ENCODE results near the gene TWIST2. TPM values are rescaled to one million over a fixed set of nuclear protein-coding genes. Genes with fewer than 3 reads are reported as not detected.

Gene TWIST2
- total RNA-seq, 4 donors from 2014 or later = 37.4 to 51.6 (median 47.4) TPM

DNA sequence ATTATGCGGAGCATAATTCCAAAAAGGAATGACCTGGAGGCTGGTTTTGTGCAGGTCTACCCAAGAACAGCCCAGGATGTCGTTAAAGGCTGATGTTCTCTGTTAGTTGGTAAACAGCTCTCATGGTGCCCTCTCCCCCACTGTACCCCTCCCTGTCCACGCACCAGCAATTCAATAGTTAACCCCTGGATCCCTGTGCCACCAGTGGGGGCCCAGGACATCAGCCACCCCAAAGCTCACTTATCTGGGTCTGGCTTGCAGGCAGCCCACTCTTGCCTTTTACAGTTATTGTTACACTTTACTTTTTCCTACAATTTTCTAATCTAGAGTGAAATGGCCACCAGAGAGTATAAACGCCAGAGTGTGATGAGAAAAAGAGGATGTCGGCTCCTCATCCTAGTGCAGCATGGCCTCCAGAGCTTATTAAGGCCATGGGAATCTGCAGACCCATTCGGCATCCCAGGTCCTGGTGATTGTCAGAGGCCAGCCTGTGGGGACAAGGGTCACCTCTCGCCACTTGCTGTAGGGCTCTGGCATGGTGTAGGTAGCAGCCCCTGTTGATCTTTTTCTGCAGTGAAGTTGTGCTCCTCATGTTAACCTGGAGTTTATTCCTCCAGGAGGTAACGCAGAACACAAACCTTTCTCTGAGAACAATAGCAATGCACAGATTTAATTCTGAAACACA, 30.3 kb downstream of the TWIST2 start:
- no peak for TF ChIP-seq POLR2AphosphoS5 (IDR thresholded peaks at IDR 0.05)
- Histone ChIP-seq H3K36me3 (no peaks in the 10 kb centered on the region), H3K9me3 (no peaks in the 10 kb centered on the region), H3K27ac (replicated peaks in 1 of 4) (no peak overlapping the region), H3K4me1 (peaks cover 0 to 31% (median 25%) of the 10 kb centered on the region in 4 donors), H3K4me3 (no peak overlapping the region), H3K27me3 (no peaks in the 10 kb centered on the region)
- DNase-seq (ENCODE audit: extremely low spot score) = no peak
- WGBS = 96% methylated on average over 8 of the region's 8 CpGs
- intact Hi-C loops (cut with DNase I) = no loop called here

DNA sequence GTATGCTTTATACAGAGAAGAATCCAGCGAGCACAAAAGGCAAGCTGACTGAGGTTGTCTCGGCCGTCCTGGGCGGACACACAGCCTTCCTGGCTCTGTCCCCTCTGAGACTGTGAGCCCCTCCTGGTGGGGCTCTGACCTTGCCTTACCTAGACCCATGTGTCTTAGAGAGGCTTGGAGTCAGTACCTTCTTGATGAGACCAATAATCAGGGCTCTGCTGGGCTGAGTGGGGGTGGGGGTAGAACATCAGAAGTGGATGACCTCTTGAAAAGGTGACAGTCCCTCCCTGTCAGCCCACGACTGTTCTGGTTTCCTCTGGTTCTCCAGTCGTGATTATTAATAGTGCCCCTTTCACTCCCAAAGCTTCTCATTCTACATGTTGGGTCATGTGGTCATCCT, 31.2 kb downstream of the TWIST2 start:
- intact Hi-C loops (cut with DNase I) = no loop called here
- H3K36me3 ChIP-seq = no peaks in the 10 kb centered on the region
- no peak overlapping the region for H3K27ac ChIP-seq (replicated peaks in 1 of 4)
- H3K4me1 ChIP-seq = peaks cover 0 to 37% (median 25%) of the 10 kb centered on the region in 4 donors
- TF ChIP-seq, protein P1, sequence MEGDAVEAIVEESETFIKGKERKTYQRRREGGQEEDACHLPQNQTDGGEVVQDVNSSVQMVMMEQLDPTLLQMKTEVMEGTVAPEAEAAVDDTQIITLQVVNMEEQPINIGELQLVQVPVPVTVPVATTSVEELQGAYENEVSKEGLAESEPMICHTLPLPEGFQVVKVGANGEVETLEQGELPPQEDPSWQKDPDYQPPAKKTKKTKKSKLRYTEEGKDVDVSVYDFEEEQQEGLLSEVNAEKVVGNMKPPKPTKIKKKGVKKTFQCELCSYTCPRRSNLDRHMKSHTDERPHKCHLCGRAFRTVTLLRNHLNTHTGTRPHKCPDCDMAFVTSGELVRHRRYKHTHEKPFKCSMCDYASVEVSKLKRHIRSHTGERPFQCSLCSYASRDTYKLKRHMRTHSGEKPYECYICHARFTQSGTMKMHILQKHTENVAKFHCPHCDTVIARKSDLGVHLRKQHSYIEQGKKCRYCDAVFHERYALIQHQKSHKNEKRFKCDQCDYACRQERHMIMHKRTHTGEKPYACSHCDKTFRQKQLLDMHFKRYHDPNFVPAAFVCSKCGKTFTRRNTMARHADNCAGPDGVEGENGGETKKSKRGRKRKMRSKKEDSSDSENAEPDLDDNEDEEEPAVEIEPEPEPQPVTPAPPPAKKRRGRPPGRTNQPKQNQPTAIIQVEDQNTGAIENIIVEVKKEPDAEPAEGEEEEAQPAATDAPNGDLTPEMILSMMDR (IDR thresholded peaks at IDR 0.05) = no peak
- TF ChIP-seq POLR2AphosphoS5 (IDR thresholded peaks at IDR 0.05) = no peak
- TF ChIP-seq EP300 (IDR thresholded peaks at IDR 0.05) = no peak
- TF ChIP-seq POLR2A (IDR thresholded peaks at IDR 0.05; ENCODE audit: low read depth) = no peak
- no peak overlapping the region for H3K4me3 ChIP-seq
- no peaks in the 10 kb centered on the region for H3K27me3 ChIP-seq
- DNase-seq (ENCODE audit: extremely low spot score) = no peak
- H3K9me3 ChIP-seq = no peaks in the 10 kb centered on the region
- WGBS = 63% methylated on average over 3 of the region's 6 CpGs

DNA sequence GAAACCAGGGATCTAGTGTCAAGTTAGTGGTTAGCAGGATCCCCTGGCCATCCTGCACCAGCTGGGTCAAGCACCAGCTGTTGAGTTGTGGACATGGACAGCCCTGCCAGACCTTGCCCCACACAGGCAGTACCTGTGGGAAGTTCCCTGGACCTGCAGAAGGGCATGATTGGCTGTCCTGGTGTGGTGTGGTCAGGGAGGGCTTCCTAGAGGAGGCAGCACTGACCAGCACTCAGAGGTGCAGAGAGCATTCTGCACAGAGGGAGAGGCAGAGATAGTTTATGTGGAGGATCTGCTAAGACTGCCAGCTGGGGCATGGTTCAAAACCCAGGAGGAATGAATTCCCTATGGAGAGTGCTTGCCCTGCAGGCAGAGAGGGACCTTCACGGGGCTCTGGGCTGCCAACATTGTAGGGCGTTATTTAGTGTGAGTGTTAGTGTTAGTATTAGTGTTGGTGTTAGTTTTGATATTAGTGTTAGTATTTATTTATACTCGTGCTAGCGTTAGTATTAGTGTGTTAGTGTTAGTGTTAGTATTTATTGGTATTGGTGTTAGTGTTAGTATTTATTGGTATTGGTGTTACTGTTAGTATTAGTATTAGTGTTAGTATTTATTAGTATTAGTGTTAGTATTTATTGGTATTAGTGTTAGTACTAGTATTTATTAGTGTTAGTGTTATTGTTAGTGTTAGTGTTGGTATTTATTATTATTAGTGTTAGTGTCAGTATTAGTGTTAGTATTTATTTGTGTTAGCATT, 31.9 kb downstream of the TWIST2 start:
- Histone ChIP-seq H3K27me3 (no peaks in the 10 kb centered on the region), H3K27ac (replicated peaks in 1 of 4) (no peak overlapping the region), H3K9me3 (no peaks in the 10 kb centered on the region), H3K36me3 (no peaks in the 10 kb centered on the region), H3K4me3 (no peak overlapping the region), H3K4me1 (peaks cover 0 to 44% (median 23%) of the 10 kb centered on the region in 4 donors)
- no peak for DNase-seq (ENCODE audit: extremely low spot score)
- TF ChIP-seq, protein P1 (IDR thresholded peaks at IDR 0.05) = no peak
- TF ChIP-seq POLR2AphosphoS5 (IDR thresholded peaks at IDR 0.05) (no peak), EP300 (IDR thresholded peaks at IDR 0.05) (no peak), POLR2A (IDR thresholded peaks at IDR 0.05; ENCODE audit: low read depth) (no peak)
- intact Hi-C loops (cut with DNase I) = no loop called here
- WGBS = 92% methylated on average over 4 of the region's 4 CpGs

DNA sequence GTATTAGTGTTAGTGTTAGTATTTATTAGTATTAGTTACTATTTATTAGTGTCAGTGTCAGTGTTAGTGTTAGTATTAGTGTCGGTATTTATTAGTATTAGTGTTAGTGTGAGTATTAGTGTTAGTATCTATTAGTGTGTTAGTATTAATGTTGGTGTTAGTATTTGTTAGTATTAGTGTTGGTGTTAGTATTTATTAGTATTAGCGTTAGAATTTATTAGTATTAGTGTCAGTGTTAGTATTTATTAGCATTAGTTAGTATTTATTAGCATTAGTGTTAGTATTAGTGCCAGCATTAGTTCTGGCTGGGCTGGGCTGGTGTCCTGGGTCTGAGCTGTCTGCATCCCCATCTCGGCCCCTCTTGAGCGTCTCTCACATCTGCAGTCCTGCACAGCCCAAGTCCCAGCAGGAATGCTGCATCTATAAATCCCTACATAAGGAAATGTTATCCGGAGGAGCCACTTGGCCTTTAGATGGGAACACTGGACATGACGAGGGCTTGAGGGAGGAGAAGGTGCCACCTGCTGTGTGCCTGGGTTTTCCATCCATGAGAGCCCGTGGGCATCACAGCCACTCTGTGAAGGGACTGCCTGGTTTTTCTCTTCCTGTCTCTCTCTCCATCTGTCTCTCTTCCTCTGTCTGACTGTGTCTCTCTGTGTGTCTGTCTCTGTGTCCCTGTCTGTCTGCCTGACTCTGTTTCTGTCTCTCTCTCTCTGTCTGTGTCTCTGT, 33.6 kb downstream of the TWIST2 start:
- 93% methylated on average over 5 of the region's 7 CpGs for WGBS
- no peaks in the 10 kb centered on the region for H3K36me3 ChIP-seq
- intact Hi-C loops (cut with DNase I) = no loop called here
- H3K27ac ChIP-seq (replicated peaks in 1 of 4) = no peak overlapping the region
- peaks cover 0 to 26% (median 6%) of the 10 kb centered on the region in 4 donors for H3K4me1 ChIP-seq
- no peak overlapping the region for H3K4me3 ChIP-seq
- no peak for DNase-seq (ENCODE audit: extremely low spot score)
- H3K27me3 ChIP-seq = no peaks in the 10 kb centered on the region
- H3K9me3 ChIP-seq = no peaks in the 10 kb centered on the region
- TF ChIP-seq POLR2A (IDR thresholded peaks at IDR 0.05; ENCODE audit: low read depth) (no peak), EP300 (IDR thresholded peaks at IDR 0.05) (no peak), POLR2AphosphoS5 (IDR thresholded peaks at IDR 0.05) (no peak)
- TF ChIP-seq, protein P1 (IDR thresholded peaks at IDR 0.05) = no peak

Data from esophagus muscularis mucosa (tissue), 4 donors.